ENCODE results near the gene PABPN1L.

DNA sequence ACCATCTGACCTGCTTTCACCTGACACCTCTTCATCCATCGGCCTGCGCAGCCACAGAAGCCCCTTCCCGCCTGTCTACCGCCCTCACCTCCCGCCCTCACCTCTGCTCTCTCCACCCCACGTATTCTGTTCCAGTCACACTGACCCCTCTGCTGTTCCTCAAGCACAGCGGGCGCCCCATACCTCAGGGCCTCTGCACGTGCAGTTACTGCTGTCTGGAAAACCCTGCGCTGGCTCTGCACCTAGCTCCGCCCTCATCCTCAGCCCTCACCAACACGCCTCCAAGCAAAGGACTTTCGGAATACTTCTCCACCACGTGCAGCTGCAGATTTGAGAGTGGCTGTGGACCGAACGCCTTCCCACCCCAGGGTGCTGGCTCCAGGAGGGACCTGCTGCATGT, 24.6 kb upstream of the PABPN1L start:
- no peak for TF ChIP-seq CTCF (IDR thresholded peaks at IDR 0.05)
- no peak for TF ChIP-seq POLR2A (IDR thresholded peaks at IDR 0.05)

All from sigmoid colon (tissue), 3 donors.